GM08714 (cell line): ENCODE data around the gene NFATC1.
"Not testable (repeated sequence)": the region's sequence is repeated elsewhere in the genome, so short reads cannot be mapped to it uniquely, and the experiment has no call there.

Experiments used
- H3K4me3 ChIP-seq: fragments of 200-500 bp; sonication (Bioruptor generic); 2 replicates; pipeline ENCODE4 v1.5.1; 2014; ENCODE audit warnings: mild to moderate bottlenecking, low read length, inconsistent platforms
- ZNF274 ChIP-seq: IDR thresholded peaks from 2 replicates; pipeline ENCODE4 v1.6.1; 2012; ENCODE audit warnings: mild to moderate bottlenecking, low read depth, low read length

NFATC1 gene

GRCh38 chr18:79472176-79472575 lies 76.4 kb downstream of the NFATC1 start:
- TF ChIP-seq ZNF274 = no peak
- H3K4me3 ChIP-seq = no peak overlapping the region

- TF ChIP-seq ZNF274 = no peak
- H3K4me3 ChIP-seq = no peak overlapping the region
These were observed 77.2 kb downstream of the NFATC1 start for GRCh38 chr18:79472946-79473345.

DNA sequence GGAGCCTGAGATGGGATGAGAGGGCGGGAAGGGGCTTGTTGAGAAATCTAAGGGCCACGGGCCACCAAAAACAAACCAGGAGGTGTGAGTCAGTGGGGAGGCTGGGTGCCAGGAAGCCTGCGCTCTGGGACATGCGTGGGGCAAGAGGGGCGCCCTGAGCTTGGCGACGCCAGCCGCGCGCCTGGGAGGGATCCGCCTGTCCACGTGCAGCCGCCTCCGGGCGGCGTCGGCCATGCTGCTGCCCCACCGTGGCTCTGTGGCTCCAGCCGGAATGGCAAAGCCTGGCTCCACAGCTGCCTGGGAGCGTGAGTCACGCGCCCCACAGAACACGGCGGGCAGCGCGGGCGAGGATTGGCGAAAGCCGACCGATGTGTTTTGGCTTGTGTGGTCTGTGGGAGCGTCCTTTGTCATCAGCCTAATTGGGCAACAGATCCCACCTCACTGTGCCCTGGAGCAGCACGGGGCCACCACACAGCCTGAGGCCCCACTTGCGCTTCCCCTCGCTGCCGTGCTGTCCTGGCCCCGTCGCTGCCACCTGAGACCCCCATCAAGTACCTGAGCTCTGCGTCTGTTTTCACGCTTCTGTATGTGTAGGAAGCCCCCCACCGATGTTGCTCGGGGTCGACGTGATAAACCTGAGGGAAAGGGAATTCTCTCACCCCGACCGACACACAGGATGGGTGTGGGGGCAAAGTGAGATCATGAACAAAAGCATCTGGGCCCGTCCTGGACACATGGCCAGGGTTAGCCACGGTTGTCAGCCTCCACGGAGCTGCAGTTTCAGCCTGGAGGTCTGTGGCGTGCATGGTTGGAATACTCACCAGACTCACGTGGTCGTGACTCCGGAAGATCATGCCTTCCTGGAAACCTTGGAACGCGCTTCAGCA lies 80.5 kb downstream of the NFATC1 start:
- no peak for TF ChIP-seq ZNF274
- no peak overlapping the region for H3K4me3 ChIP-seq

- no peak for TF ChIP-seq ZNF274
These were observed 81.3 kb downstream of the NFATC1 start for GRCh38 chr18:79476918-79477571.

DNA sequence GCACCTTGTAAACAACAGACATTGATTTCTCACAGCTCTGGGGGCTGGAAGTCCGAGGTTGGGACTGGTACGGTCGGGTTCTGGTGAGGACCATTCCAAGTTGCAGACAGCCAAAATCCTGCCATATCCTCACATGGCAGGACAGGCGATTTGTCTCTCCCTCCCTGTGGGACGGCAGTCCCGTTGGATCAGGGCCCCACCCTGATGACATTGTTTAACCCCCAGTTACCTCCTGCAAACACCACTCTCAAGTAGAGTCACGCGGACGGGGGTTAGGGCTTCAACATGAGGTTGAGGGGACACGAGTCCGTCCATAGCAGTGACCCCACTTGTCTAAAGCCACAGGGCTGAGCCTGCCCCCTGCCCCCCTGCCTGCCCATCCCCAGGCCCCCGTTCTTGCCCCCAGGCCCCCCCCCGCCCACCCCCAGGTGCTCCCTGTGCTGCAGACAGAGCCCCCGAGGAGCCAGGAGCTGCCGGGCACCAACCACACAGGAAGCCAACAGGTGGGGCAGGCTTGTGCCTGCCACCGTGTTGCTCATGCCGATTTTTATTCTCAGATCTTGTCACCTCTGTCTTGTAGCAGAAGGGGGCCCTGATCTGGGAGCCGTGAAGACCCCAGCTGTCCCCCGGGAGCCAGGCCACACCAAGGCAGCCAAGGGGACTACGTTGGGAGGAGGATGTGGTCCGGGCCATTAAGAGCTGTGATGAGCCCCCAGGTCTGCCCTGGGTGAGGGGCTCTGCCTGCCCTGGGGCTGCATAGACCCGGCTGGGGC lies 82.2 kb downstream of the NFATC1 start:
- no peak for TF ChIP-seq ZNF274
- no peak overlapping the region for H3K4me3 ChIP-seq

More at GRCh38 chr18:79476918-79477571, 81.3 kb downstream of the NFATC1 start:
- no peak overlapping the region for H3K4me3 ChIP-seq

GRCh38 chr18:79478484-79479115 lies 82.9 kb downstream of the NFATC1 start:
- H3K4me3 ChIP-seq = no peak overlapping the region
- TF ChIP-seq ZNF274 = no peak

DNA sequence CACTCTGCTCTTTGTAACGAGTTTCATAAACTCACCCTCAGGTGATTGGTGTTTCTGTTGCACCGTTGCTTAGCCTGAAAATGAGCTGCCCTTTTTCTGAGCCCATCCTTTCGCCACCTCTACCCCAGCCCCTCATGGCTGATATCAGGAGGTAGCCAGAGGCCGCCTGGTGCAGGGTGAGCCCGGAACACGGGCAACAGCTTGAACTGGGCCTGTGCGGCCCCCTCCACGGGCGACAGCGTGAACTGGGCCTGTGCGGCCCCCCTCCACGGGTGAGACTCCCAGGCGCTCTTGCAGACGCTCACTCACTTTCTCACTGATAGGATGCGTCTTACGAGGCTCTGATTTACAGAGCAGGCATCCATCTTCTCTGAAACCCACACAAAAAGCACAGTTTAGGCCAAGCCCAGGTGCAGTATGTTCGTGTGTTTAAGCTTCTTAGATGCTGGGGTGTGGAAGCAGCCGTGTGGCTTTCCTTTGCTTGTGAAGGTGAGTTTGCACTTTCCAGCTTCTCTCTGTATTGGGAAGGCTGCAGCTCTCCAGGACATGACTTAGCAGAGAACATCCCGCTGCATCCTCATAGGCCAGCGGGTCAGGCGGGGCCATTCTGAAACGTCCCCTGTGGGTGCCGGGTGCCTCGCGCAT lies 83.5 kb downstream of the NFATC1 start:
- TF ChIP-seq ZNF274 = no peak
- H3K4me3 ChIP-seq = no peak overlapping the region

DNA sequence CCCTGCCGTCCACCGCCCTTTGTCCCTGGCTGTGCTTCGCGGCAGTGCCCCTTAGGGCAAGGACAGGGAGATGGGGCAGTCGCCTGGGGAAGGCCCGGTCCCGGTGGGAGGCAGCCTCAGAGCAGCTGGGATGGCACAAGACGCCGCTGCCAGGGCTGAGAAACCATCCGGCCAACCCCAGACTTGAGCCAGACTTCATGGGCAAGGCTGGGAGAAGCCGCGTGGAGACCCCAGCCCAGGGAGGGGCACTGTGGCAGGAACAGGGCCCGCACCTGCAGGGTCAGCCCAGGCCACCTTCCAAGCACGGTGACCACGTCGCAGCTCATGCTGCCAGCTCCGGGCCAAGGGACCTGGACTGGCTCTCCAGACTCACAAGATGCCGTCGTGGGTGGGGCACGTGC lies 84.0 kb downstream of the NFATC1 start:
- TF ChIP-seq ZNF274 = no peak

GRCh38 chr18:79480171-79481045 lies 84.7 kb downstream of the NFATC1 start:
- H3K4me3 ChIP-seq = no peak overlapping the region
- no peak for TF ChIP-seq ZNF274

More for the DNA sequence above, 84.0 kb downstream of the NFATC1 start:
- no peak overlapping the region for H3K4me3 ChIP-seq

- no peak overlapping the region for H3K4me3 ChIP-seq
- TF ChIP-seq ZNF274 = no peak
These were observed 85.5 kb downstream of the NFATC1 start for GRCh38 chr18:79481046-79481790.

DNA sequence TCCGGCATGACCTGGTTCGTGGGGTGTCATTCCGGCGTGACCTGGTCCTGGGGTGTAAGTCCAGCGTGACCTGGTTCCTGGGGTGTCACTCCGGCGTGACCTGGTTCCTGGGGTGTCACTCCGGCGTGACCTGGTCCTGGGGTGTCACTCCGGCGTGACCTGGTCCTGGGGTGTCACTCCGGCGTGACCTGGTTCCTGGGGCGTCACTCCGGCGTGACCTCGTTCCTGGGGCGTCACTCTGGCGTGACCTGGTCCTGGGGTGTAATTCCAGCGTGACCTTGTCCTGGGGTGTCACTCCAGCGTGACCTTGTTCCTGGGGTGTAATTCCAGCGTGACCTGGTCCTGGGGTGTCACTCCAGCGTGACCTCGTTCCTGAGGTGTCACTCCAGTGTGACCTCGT lies 87.7 kb downstream of the NFATC1 start:
- not testable (repeated sequence) for H3K4me3 ChIP-seq

DNA sequence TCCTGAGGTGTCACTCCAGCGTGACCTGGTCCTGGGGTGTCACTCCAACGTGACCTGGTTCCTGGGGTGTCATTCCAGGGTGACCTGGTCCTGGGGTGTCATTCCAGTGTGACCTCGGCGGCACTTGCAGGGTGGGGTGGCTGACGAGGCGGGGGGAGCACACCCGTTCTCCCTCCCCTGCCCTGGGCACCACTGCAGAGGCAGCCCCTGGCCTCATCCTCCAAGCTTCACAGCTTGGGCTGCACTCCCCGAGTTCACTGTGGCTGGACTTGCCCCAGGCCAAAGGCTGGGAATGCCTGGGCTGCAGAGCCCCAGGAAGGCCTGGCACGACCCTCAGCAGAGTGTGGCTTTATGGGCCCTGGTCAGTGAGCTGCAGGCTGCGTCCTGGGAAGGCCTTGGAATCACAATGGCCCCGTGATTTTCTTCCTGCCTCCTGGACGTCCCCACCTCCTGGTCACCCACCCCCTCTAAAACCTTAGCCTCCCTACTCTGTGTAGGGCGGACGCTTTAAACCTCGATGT lies 88.3 kb downstream of the NFATC1 start:
- no peak for TF ChIP-seq ZNF274

More for the DNA sequence above, 88.3 kb downstream of the NFATC1 start:
- H3K4me3 ChIP-seq = no peak overlapping the region
